ENCODE data around the gene LRRC28.

The LRRC28 gene

GRCh38 chr15:99347574-99347973, 96.3 kb downstream of the LRRC28 start (continued):
- TF ChIP-seq PRDM10 (tag by site-specific recombination; IDR thresholded peaks at IDR 0.05) = no peak
- TF ChIP-seq RBAK (tag by site-specific recombination; IDR thresholded peaks at IDR 0.05) = no peak
- TF ChIP-seq ZNF302 (tag by site-specific recombination; IDR thresholded peaks at IDR 0.05; ENCODE audit: low read depth) = no peak
- no peak for TF ChIP-seq ZNF23 (tag by site-specific recombination; IDR thresholded peaks at IDR 0.05; ENCODE audit: borderline replicate concordance)
- TF ChIP-seq HOXA7 (CRISPR knock-in tag; IDR thresholded peaks at IDR 0.05; ENCODE audit: borderline replicate concordance) = no peak
- TF ChIP-seq ZNF624 (tag by site-specific recombination; IDR thresholded peaks at IDR 0.05) = no peak
- no peak for TF ChIP-seq PATZ1 (tag by site-specific recombination; IDR thresholded peaks at IDR 0.05)
- no peak for TF ChIP-seq ZNF138 (tag by site-specific recombination; IDR thresholded peaks at IDR 0.05; ENCODE audit: borderline replicate concordance)
- no peak for TF ChIP-seq ZFP41 (tag by site-specific recombination; IDR thresholded peaks at IDR 0.05; ENCODE audit: borderline replicate concordance)

DNA sequence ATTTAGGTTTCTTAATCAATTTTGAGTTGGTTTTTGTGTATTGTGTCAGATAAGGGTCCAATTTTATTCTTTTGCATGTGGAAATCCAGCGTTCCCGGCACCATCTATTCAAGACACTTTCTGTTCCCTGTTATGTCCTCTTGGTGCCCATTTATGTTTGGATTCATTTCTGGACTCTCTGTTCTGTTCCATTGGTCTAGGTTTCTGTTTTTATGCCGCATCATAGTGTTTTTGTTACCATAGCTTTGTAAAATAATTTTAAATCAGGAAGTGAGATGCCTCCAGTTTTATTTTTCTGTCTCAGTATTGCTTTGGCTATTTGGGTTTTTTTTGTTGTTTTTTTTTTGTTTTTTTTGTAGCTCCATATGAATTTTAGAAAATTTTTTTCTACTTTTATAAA, 97.1 kb downstream of the LRRC28 start:
- Histone ChIP-seq H3K4me3 (ENCODE audit: low read depth, low read length) (no peak overlapping the region), H3K27ac (ENCODE audit: extremely low read depth, low read depth, low read length) (no peak overlapping the region), H3K4me1 (ENCODE audit: control insufficient read depth, insufficient read depth, low read length) (no peaks in the 10 kb centered on the region), H3K9me3 (ENCODE audit: control insufficient read depth, insufficient read depth, low read depth, low read length) (no peaks in the 10 kb centered on the region; the same call in 1 of the 2 replicates), H3K36me3 (ENCODE audit: control insufficient read depth in 2 of 2, insufficient read depth in 1 of 2, low read length in 2 of 2) (peaks cover 4% of the 10 kb centered on the region in 2 experiments; a peak in 2 of 3 replicates)
- ChIA-PET CTCF (interaction anchor here (0.6 to 1.1 kb wide), 4 partner anchors 36 to 466 kb away, joined by 3 to 5 read pairs (median 3); no protein-coding TSS in a partner anchor), POLR2A (no interaction called here)
- TF ChIP-seq PRDM10 (tag by site-specific recombination; IDR thresholded peaks at IDR 0.05) = no peak
- TF ChIP-seq GFI1B (tag by site-specific recombination; IDR thresholded peaks at IDR 0.05) = no peak
- no peak for TF ChIP-seq ZNF366 (tag by site-specific recombination; conservative IDR thresholded peaks at IDR 0.05)
- TF ChIP-seq ZNF623 (tag by site-specific recombination; IDR thresholded peaks at IDR 0.05) = no peak
- TF ChIP-seq KLF8 (tag by site-specific recombination; IDR thresholded peaks at IDR 0.05) = no peak
- TF ChIP-seq KLF10 (tag by site-specific recombination; IDR thresholded peaks at IDR 0.05) = no peak
- TF ChIP-seq, protein P1, sequence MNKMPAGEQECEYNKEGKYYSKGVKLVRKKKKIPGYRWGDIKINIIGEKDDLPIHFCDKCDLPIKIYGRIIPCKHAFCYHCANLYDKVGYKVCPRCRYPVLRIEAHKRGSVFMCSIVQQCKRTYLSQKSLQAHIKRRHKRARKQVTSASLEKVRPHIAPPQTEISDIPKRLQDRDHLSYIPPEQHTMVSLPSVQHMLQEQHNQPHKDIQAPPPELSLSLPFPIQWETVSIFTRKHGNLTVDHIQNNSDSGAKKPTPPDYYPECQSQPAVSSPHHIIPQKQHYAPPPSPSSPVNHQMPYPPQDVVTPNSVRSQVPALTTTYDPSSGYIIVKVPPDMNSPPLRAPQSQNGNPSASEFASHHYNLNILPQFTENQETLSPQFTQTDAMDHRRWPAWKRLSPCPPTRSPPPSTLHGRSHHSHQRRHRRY (tag by site-specific recombination; IDR thresholded peaks at IDR 0.05) = no peak
- TF ChIP-seq ZNF423 (tag by site-specific recombination; IDR thresholded peaks at IDR 0.05) = no peak
- no peak for TF ChIP-seq ZNF211 (tag by site-specific recombination; IDR thresholded peaks at IDR 0.05; ENCODE audit: low read depth)
- no peak for TF ChIP-seq ZNF664 (tag by site-specific recombination; IDR thresholded peaks at IDR 0.05)
- TF ChIP-seq PBX3 (CRISPR knock-in tag; IDR thresholded peaks at IDR 0.05) = no peak
- no peak for TF ChIP-seq GLI2 (tag by site-specific recombination; IDR thresholded peaks at IDR 0.05; ENCODE audit: borderline replicate concordance, low read depth)
- TF ChIP-seq, protein P2, sequence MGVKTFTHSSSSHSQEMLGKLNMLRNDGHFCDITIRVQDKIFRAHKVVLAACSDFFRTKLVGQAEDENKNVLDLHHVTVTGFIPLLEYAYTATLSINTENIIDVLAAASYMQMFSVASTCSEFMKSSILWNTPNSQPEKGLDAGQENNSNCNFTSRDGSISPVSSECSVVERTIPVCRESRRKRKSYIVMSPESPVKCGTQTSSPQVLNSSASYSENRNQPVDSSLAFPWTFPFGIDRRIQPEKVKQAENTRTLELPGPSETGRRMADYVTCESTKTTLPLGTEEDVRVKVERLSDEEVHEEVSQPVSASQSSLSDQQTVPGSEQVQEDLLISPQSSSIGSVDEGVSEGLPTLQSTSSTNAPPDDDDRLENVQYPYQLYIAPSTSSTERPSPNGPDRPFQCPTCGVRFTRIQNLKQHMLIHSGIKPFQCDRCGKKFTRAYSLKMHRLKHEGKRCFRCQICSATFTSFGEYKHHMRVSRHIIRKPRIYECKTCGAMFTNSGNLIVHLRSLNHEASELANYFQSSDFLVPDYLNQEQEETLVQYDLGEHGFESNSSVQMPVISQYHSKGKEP (tag by site-specific recombination; IDR thresholded peaks at IDR 0.05) = no peak
- TF ChIP-seq ZNF561 (tag by site-specific recombination; IDR thresholded peaks at IDR 0.05; ENCODE audit: borderline replicate concordance) = no peak
- no peak for TF ChIP-seq ZNF292 (tag by site-specific recombination; IDR thresholded peaks at IDR 0.05; ENCODE audit: borderline replicate concordance, low read depth)
- no peak for TF ChIP-seq ZNF510 (tag by site-specific recombination; IDR thresholded peaks at IDR 0.05; ENCODE audit: insufficient replicate concordance)
